ENCODE measurements around the gene YIPF1. TPM values are rescaled to one million over a fixed set of nuclear protein-coding genes. Genes with fewer than 3 reads are reported as not detected.
A peak's percentile ranks its signal among the peaks of the same experiment; 100 is the strongest.

YIPF1 gene
- total RNA-seq, 3 donors from 2014 or later = 23.4 to 37.3 (median 30.6) TPM

DNA sequence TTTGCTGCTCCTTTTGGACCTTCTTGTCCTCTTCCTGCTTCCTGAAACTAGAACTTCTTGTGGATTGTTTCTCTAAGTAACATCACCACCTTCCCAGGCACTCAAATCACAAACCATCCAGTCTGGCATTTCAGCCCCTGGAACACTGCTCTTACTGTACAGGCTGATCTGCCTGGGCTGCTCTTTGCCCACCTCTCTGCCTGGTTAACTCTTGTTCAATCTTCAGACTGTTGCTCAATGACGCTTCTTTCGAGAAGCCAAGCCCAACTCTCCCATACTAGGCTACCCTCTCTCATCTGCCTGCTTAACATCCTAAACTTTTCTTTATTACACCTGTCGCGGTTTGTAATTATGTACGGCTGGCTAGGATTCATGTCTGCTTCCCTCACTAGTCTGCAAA is 5.0 kb upstream of the YIPF1 start:
- no peaks in the 10 kb centered on the region for H3K9me3 ChIP-seq
- DNase-seq = no peak
- H3K36me3 ChIP-seq (ENCODE audit: low read depth) = no peaks in the 10 kb centered on the region
- peaks cover 27% of the 10 kb centered on the region for H3K4me1 ChIP-seq (ENCODE audit: low read depth)
- intact Hi-C loops (cut with DNase I, micrococcal nuclease) = loop anchor here in 1 of 2 donors (10.0 kb wide), 1 partner anchor 50 kb away; the partner anchor contains the start of genes IFT25 and LRRC42
- no peak for ATAC-seq
- TF ChIP-seq, protein P1, sequence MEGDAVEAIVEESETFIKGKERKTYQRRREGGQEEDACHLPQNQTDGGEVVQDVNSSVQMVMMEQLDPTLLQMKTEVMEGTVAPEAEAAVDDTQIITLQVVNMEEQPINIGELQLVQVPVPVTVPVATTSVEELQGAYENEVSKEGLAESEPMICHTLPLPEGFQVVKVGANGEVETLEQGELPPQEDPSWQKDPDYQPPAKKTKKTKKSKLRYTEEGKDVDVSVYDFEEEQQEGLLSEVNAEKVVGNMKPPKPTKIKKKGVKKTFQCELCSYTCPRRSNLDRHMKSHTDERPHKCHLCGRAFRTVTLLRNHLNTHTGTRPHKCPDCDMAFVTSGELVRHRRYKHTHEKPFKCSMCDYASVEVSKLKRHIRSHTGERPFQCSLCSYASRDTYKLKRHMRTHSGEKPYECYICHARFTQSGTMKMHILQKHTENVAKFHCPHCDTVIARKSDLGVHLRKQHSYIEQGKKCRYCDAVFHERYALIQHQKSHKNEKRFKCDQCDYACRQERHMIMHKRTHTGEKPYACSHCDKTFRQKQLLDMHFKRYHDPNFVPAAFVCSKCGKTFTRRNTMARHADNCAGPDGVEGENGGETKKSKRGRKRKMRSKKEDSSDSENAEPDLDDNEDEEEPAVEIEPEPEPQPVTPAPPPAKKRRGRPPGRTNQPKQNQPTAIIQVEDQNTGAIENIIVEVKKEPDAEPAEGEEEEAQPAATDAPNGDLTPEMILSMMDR (IDR thresholded peaks at IDR 0.05) = no peak
- no peak overlapping the region for H3K4me3 ChIP-seq

DNA sequence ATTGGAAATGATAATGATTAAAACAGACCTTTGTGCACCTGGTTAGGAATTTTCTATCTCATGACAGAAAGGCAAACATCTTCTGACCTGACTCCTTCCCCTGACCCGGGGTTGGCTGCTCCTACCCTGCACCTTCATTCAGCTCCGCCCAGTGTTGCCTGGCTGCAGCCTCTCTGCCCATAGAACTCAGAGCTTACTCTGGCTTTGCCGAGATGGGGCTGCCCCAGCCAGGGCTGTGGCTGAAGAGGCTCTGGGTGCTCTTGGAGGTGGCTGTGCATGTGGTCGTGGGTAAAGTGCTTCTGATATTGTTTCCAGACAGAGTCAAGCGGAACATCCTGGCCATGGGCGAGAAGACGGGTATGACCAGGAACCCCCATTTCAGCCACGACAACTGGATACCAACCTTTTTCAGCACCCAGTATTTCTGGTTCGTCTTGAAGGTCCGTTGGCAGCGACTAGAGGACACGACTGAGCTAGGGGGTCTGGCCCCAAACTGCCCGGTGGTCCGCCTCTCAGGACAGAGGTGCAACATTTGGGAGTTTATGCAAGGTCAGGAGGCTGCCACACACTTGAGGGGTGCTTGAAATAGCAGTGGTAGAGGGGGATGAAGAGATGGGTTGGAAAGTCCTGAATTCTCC is 4.5 kb upstream of the YIPF1 start, which contains the start of gene DIO1:
Gene DIO1 (plus strand): TSS at position 189 of the 638 bp plus-strand sequence. CDS start 24 bp downstream, at position 213.
- intact Hi-C loops (cut with DNase I, micrococcal nuclease) = loop anchor here in 1 of 2 donors (10.0 kb wide), 1 partner anchor 51 kb away; the partner anchor contains the start of genes IFT25 and LRRC42
- peak in 1 of 3 donors; percentile 45 for DNase-seq
- Histone ChIP-seq H3K9me3 (no peaks in the 10 kb centered on the region), H3K4me3 (no peak within 1 kb of the TSS), H3K36me3 (ENCODE audit: low read depth) (no peaks in the 10 kb centered on the region), H3K4me1 (ENCODE audit: low read depth) (peaks cover 22% of the 10 kb centered on the region)
- no peak for ATAC-seq
- TF ChIP-seq, protein P1 (IDR thresholded peaks at IDR 0.05) = no peak

DNA sequence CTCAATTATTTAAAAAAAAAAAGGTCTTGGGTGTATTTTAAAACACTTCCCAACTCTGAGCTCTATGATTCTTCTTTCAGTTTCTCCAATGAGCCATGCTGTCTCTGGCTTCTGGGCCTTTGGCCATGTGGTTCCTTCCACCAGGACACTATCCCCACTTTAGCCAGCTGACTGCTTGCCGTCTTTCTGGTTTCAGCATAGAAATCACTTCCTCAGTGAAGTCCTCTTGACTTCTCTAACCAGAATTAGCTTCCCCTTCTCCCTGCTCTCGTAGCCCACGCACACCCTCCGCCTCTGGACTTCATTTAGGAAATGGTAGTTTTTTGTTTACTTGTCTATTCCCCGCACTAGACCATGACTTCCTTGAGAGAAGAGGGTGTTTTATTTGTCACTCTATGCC is 3.3 kb upstream of the YIPF1 start:
- Histone ChIP-seq H3K9me3 (no peaks in the 10 kb centered on the region), H3K4me3 (no peak overlapping the region), H3K36me3 (ENCODE audit: low read depth) (no peaks in the 10 kb centered on the region), H3K4me1 (ENCODE audit: low read depth) (peaks cover 17% of the 10 kb centered on the region)
- ATAC-seq = no peak
- intact Hi-C loops (cut with DNase I, micrococcal nuclease) = loop anchor here in 1 of 2 donors (10.0 kb wide), 1 partner anchor 52 kb away; the partner anchor contains the start of genes IFT25 and LRRC42
- DNase-seq = no peak
- TF ChIP-seq, protein P1 (IDR thresholded peaks at IDR 0.05) = no peak

DNA sequence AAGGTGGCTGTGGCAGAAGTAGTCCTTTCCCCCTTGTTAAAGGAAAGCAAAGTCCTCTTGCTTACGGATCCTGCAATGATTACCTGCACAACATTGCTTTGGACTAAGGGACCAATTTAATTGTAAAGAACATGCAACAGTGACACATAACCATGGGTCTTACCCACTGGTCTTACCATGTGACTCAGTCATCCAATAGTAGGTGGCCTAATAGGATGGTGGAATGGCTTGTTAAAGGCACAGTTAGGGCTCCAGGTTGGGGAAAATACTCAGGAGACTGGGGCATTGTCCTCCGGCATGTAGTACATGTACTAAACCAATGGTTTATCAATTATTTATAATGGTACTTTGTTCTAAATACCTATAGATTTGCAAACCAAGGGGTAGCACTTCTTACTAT is 2.1 kb upstream of the YIPF1 start:
- ATAC-seq (no peak), DNase-seq (no peak)
- intact Hi-C loops (cut with DNase I, micrococcal nuclease) = loop anchor here in 1 of 2 donors (10.0 kb wide), 1 partner anchor 53 kb away; the partner anchor contains the start of genes IFT25 and LRRC42
- TF ChIP-seq, protein P1 (IDR thresholded peaks at IDR 0.05) = no peak
- Histone ChIP-seq H3K36me3 (ENCODE audit: low read depth) (no peaks in the 10 kb centered on the region), H3K9me3 (no peaks in the 10 kb centered on the region), H3K4me3 (no peak overlapping the region), H3K4me1 (ENCODE audit: low read depth) (peaks cover 6% of the 10 kb centered on the region)

DNA sequence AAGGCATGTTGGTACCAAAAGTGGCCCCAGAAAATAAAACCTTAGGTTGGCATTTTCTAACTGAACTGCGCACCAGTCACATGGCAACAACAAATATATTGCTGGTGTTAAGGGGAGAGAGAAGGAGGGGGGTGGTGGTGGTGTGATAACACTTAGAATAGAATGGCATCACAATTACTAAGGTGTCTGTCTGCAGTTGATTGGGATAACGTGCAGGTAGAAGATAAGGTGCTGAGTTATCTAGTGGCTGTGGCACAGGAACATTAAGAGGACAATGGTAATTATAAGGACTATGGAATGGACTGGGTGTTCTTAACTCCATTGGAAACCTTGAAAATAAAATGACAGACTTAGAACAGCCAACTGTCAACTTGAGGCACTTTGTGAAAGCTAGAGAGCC is 1.4 kb upstream of the YIPF1 start:
- H3K4me1 ChIP-seq (ENCODE audit: low read depth) = no peaks in the 10 kb centered on the region
- intact Hi-C loops (cut with DNase I, micrococcal nuclease) = loop anchor here in 1 of 2 donors (10.0 kb wide), 1 partner anchor 54 kb away; the partner anchor contains the start of genes IFT25 and LRRC42

More for the DNA sequence above, 1.4 kb upstream of the YIPF1 start:
- no peak overlapping the region for H3K4me3 ChIP-seq
- ATAC-seq = no peak
- DNase-seq = no peak
- no peaks in the 10 kb centered on the region for H3K36me3 ChIP-seq (ENCODE audit: low read depth)
- no peaks in the 10 kb centered on the region for H3K9me3 ChIP-seq
- TF ChIP-seq, protein P1 (IDR thresholded peaks at IDR 0.05) = no peak

Data from mucosa of descending colon (tissue), 3 donors.